Renal pelvis (tissue), 4 donors: ENCODE results near the gene GLB1L3. TPM values are rescaled to one million over a fixed set of nuclear protein-coding genes. Genes with fewer than 3 reads are reported as not detected.
"Not testable (repeated sequence)": the region's sequence is repeated elsewhere in the genome, so short reads cannot be mapped to it uniquely, and the experiment has no call there.

Source experiments
- DNase-seq: peaks from one replicate; pipeline ENCODE4 v3.0.0-alpha.2; 2013
- polyA plus RNA-seq, 3 donors: library from polyadenylated mRNA; unstranded; fragments of 120-200 nt; gene quantifications; one replicate each; pipeline ENCODE4 v1.2.1, GENCODE V29; 2013; ENCODE audit not compliant: insufficient read length in 3 of 3

Gene GLB1L3
- polyA plus RNA-seq, 3 donors, result 1.6 to 1.8 (median 1.8) TPM

DNA sequence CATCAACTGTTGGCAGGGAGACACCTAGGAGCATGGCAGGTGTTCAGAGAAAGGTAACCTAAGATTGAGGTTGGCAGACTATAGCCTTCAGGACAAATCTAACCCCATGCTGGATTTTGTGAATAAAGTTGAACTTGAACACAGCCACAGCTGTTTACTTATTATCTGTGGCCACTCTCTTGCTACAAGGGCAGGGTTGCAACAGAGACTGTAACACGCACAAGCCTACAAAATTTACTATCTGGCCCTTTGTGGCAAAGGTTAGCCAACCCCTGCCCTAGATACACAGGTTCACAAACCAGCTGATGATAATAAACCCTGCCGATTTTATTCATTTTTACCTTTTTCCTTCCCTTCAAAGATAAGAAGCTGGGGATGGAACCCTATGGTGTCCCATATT lies 25.5 kb upstream of the GLB1L3 start:
- no peak for DNase-seq

DNA sequence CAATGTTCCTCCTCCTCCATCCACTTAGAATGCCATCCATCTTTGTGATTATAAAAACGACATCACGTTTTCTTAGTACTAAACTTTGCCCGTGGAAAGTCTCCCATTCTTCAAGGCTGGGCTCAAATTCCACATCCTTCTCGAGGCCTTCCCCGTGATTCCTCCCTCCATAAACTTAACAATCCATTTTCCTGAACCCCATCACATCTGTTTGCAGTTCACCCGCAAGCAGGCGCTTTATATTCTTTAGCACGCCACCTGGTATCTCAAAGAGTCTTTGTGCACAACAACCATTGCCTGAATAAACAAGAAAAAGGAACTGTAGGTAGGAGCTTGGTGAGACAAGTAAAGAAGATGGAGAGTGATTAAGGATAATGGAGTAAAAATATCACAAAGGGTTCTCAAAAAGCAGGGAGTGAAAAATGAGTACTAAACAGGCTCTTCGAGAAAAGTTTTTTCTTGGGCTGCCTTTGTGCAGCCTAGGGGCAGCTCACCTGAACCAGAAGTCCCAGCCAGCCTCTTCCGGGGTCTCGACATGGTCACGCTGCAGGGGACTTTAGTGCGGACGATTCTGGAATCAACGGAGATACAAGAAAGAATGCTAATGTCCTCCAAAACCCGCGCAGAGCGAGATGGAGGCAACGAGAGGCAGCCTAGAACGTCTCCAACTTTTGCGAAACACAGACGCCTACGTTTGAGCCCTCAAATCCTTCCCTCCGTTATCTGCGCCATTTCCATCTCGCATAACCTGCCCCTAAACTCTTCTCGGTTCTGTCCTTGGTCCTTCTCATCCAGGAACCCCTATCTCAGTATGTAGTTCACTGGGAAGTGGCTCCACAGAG lies 23.6 kb upstream of the GLB1L3 start:
- DNase-seq, result no peak

DNA sequence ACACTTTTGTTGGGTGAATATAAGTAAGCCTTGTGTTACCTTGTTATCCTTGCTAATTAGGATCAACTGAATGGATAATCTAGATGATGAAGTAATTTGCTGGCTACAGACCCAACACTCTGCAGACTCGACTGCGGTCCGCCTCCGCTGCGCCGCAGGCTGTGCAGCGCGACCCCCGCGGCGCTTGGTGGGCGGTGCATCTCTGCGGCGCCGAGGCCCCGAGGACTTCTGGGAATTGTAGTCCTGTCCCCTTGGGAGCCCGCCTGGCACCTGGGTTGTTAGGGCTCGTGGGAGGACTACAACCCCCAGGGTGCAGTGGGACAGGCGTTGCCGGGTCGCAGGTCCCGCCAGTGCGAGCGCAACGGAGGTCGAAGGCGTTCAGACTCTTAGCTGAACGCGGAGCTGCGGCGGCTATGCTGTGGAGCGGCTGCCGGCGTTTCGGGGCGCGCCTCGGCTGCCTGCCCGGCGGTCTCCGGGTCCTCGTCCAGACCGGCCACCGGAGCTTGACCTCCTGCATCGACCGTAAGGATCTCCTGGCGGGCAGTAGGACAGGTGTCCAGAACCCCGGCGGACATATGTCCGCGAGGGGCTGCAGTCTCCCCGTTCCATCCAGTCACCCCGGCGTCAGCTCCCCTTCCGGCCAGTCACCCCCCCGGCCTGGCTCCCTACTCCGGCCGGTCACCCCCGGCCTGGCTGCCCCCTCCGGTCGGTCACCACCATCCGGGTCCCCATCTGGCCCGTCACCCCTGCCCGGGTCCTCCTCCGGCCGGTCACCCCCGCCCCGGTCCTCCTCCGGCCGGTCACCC lies 22.8 kb upstream of the GLB1L3 start, which contains the start of the genes ACAD8 and THYN1:
Gene ACAD8, plus strand, starts transcription at position 381 of the 806 bp plus-strand sequence. Its CDS starts 33 bp downstream, at position 414.
Gene THYN1, minus strand, starts transcription at position 165 of the 806 bp plus-strand sequence. CDS start 470 bp downstream, outside the sequence.
- DNase-seq, result peak; percentile 96

DNA sequence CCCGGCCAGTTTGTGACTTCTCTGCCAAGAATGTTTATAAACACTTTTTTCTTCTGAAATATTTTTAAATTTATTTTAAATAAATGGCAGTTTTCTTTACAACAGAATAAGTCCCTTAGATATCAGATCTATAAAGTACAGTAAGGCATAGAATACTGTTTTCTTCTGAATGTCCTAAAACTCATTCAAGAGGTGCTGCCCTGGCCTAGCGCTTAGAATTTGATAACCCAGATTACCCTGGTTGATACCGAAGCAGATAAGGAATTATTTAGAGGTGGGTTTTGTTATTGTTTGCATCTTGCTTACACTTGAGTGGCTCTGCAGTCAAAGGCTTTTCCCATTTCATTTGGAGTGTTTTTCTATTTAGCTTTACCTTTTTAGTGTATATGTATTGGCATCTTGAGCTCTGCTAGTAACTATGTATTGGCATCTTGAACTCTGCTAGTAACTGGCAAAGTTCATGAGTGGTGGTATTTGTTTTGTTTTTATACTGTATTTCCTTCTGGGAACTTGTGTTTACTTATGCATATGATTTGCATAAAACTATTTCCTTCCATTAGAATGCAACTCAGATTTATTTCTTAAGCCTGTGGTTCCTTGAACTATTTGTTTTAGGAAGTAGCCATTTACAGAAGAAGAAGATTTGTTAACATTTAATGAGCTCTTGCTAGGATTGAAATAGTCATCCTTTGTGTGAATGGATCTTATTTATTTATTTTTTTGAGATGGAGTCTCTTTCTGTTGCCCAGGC lies 21.6 kb upstream of the GLB1L3 start:
- no peak for DNase-seq

- not testable (repeated sequence) for DNase-seq
Measured at GRCh38 chr11:134255184-134255561, 21.0 kb upstream of the GLB1L3 start.

GRCh38 chr11:134257101-134257500 lies 19.1 kb upstream of the GLB1L3 start:
- DNase-seq, result no peak

GRCh38 chr11:134258577-134258976 lies 17.6 kb upstream of the GLB1L3 start:
- no peak for DNase-seq

- no peak for DNase-seq
Measured at GRCh38 chr11:134260503-134260902, 15.7 kb upstream of the GLB1L3 start.

DNA sequence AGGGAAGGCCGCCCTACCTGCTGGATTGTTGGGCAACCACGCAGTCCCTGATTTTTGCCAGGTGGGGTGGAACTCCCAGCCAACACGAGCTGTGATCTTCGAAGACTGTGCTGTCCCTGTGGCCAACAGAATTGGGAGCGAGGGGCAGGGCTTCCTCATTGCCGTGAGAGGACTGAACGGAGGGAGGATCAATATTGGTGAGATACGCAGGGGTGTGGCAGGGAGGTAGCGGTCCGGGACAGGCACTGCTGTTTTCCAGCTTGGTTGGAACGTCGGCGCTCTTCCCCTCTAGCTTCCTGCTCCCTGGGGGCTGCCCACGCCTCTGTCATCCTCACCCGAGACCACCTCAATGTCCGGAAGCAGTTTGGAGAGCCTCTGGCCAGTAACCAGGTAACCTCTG lies 15.2 kb upstream of the GLB1L3 start:
- no peak for DNase-seq

- DNase-seq, result no peak
Measured at GRCh38 chr11:134261626-134262488, 14.3 kb upstream of the GLB1L3 start.

DNA sequence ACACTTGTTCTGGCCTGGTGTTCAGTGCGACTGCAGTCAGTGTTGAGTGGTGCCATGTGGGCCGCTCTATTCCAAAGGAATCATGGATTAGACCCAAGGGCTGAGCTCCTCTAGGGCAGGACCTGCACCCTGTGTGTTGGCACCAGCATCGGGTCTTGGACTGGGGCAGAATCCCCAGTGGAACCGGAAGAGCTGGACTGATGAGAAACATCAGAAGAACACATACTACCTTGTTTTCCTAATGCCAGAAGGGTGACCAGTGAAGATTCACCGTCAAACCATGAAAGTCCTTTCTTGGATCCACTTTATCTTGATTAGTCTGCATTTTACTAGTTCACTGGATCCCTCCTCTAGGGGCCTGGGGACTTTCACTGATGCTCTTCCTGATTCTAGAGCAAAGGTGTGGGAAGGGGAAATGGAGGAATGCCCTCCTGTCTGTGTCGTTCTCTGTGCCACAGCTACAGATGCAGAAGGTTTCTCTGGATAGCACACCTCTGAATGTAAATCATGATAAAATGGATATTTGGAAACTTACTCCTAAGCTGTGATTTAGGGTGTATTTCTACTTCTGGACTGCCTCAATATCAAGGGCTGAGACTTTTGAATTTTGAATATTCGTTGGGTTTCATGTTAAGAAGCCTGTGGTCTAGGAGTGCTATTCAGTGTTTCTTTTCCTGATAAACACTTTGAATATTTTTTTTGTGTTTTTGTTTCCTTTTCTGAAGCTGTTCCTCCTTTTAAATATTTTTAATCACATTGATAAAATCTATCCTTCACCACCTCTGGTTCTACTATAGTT lies 11.0 kb upstream of the GLB1L3 start:
- DNase-seq, result no peak

GRCh38 chr11:134266440-134266839 lies 9.7 kb upstream of the GLB1L3 start:
- DNase-seq, result no peak

GRCh38 chr11:134266841-134267251 lies 9.3 kb upstream of the GLB1L3 start:
- DNase-seq, result no peak

GRCh38 chr11:134267461-134267860 lies 8.7 kb upstream of the GLB1L3 start:
- DNase-seq, result no peak

DNA sequence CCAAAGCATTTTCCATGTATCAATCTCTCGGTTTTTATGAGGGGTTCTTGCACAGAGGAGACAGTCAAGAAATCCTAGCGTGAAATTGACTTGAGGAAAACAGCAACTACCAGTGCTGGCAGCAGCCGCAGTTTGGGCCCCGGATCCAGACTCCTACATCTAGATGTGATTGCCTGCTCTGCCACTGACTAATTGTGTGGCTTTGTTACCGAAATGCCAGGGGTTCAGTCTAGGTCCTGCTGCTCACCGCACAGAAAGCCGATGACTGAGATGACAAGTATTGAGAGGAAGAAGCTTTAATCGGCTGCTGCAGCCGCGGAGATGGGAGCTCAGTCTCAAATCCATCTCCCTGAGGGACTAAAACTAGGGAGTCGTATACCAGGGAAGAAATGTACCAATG lies 8.2 kb upstream of the GLB1L3 start:
- no peak for DNase-seq

DNA sequence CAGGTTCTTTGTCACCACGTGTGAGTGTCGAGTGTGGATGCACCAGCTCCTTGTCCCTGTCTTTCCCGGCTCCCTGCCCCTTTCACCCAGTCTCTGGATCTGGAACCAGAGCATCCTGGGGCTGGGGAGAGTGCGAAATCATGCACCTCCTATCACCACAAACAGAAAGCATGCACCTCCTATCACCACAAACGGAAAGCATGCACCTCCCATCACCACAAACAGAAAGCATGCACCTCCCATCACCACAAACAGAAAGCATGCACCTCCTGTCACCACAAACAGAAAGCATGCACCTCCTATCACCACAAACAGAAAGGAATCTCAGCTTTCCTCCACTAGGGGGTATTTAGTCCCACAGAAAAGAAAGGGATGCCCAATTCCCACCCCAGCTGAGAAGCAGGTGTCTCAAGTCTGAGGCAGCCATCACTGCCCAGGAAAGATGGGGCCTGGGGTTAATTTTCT lies 5.9 kb upstream of the GLB1L3 start:
- DNase-seq, result no peak

DNA sequence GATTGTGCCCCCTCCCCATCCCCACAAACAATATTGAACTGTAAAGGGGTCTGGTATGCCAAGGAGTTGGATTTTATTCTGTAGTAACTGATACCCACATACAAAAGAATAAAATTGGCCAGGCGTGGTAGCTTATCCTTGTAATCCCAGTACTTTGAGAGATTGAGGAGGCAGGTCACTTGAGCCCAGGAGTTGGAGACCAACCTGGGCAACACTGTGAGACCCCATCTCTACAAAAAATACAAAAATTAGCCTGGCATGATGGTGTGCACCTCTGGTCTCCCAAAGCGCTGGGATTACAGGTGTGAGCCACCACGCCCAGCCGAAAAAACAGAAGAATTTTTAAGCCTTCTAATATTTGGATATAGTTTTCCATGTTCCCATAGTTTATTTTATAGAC lies 4.2 kb upstream of the GLB1L3 start:
- DNase-seq, result no peak

GRCh38 chr11:134272381-134273316 lies 3.5 kb upstream of the GLB1L3 start:
- no peak for DNase-seq

GRCh38 chr11:134273317-134273712 lies 2.9 kb upstream of the GLB1L3 start:
- no peak for DNase-seq
